GM12878 (cell line): ENCODE data around the gene ELL. TPM values are rescaled to one million over a fixed set of nuclear protein-coding genes. Genes with fewer than 3 reads are reported as not detected.
A peak's percentile ranks its signal among the peaks of the same experiment; 100 is the strongest.

Experiments
- ATAC-seq: fragments of 200-7000 bp; cut with Tn5 transposase; 3 replicates; pipeline ENCODE4 v1.9.1; 2020; ENCODE audit warnings: mild to moderate bottlenecking, moderate library complexity
- BruUV-seq: library from RNA; stranded (reverse); fragments of 400-500 nt; replicated peaks from 2 replicates; lab custom pipeline; 2021; lab: Mats Ljungman, UMichigan
- CTCF ChIA-PET: fragments of 300-600 bp; sonication (Branson Sonifier 250); formaldehyde crosslinking; extraction: SDS; loops from one replicate; lab custom pipeline; 2021; ENCODE audit warnings: inconsistent platforms; lab: Yijun Ruan, JAX
- POLR2A ChIA-PET: fragments of 350-600 bp; formaldehyde crosslinking; extraction: SDS; loops from one replicate; lab custom pipeline; 2021; ENCODE audit warnings: inconsistent platforms; lab: Charles Lee
- RAD21 ChIA-PET: fragments of 300-600 bp; sonication (Branson Sonifier 250); formaldehyde crosslinking; loops from one replicate; lab custom pipeline; 2023; ENCODE audit warnings: antibody characterized with exemption; ENCODE audit not compliant: unreplicated experiment; lab: Charles Lee
- SMC1A ChIA-PET: fragments of 300-600 bp; sonication (Branson Sonifier 250); formaldehyde crosslinking; loops from one replicate; lab custom pipeline; 2023; ENCODE audit not compliant: unreplicated experiment, uncharacterized antibody; lab: Charles Lee
- DNase-seq: peaks from one replicate; pipeline ENCODE4 v3.0.0-alpha.2; 2011; ENCODE audit warnings: low read depth, low spot score
- FAIRE-seq: peaks from 3 replicates; lab custom pipeline; 2011; peaks lifted over from hg19 to GRCh38; lab: Jason Lieb, UNC
- H2AFZ ChIP-seq: 2 replicates; pipeline ENCODE4 v1.6.0; 2011; ENCODE audit warnings: low read depth, low read length, control low read depth; ENCODE audit not compliant: control insufficient read depth
- H3K27ac ChIP-seq: 2 replicates; pipeline ENCODE4 v1.5.1; 2011; ENCODE audit warnings: control low read depth; ENCODE audit not compliant: control insufficient read depth, insufficient read depth
- H3K27me3 ChIP-seq, 2 experiments: replicated peaks in 1 of 2; 2 replicates each; pipeline versions ENCODE4 v1.6.0 to v1.6.1; 2011; ENCODE audit warnings: low read length in 1 of 2; ENCODE audit not compliant: control insufficient read depth in 2 of 2, insufficient read depth in 2 of 2
- H3K36me3 ChIP-seq, 2 experiments: 2 replicates each; pipeline ENCODE4 v1.5.1; 2011; ENCODE audit warnings: low read length in 1 of 2; ENCODE audit not compliant: control insufficient read depth in 2 of 2, insufficient read depth in 2 of 2
- H3K4me1 ChIP-seq: 2 replicates; pipeline ENCODE4 v1.6.1; 2011; ENCODE audit warnings: mild to moderate bottlenecking, low read length, moderate library complexity, mixed read lengths; ENCODE audit not compliant: control insufficient read depth, insufficient read depth
- H3K4me2 ChIP-seq: 2 replicates; pipeline ENCODE4 v1.6.0; 2011; ENCODE audit warnings: control low read depth; ENCODE audit not compliant: control insufficient read depth, insufficient read depth
- H3K4me3 ChIP-seq: fragments of 200-600 bp; sonication (generic); 2 replicates; pipeline ENCODE4 v1.5.1; 2016
- H3K79me2 ChIP-seq: 2 replicates; pipeline ENCODE4 v1.6.0; 2011; ENCODE audit warnings: low read length; ENCODE audit not compliant: control insufficient read depth, insufficient read depth
- H3K9ac ChIP-seq: 2 replicates; pipeline ENCODE4 v1.8.0; 2011; ENCODE audit warnings: low read length, control low read depth, mixed read lengths; ENCODE audit not compliant: control insufficient read depth, insufficient read depth
- H3K9me3 ChIP-seq: replicated peaks from 3 replicates; pipeline ENCODE4 v1.5.1; 2011; ENCODE audit warnings: mild to moderate bottlenecking, low read length; ENCODE audit not compliant: control insufficient read depth, insufficient read depth
- H4K20me1 ChIP-seq: 2 replicates; pipeline ENCODE4 v1.6.0; 2011; ENCODE audit not compliant: control insufficient read depth, insufficient read depth
- CBX3 ChIP-seq: fragments of 200-600 bp; sonication (generic); IDR thresholded peaks from 2 replicates; pipeline ENCODE4 v1.6.1; 2016; ENCODE audit warnings: low read depth, borderline replicate concordance
- CBX5 ChIP-seq: sonication (generic); IDR thresholded peaks from 2 replicates; pipeline ENCODE4 v1.6.1; 2016; ENCODE audit warnings: low read depth, moderate library complexity, mild to moderate bottlenecking, inconsistent platforms
- CEBPB ChIP-seq, 2 experiments: fragments of 150-350 bp in 1 of 2; IDR thresholded peaks; 2 replicates each; pipeline ENCODE4 v1.6.1; 2012 to 2014; ENCODE audit warnings: low read depth in 2 of 2, low read length in 2 of 2, borderline replicate concordance in 1 of 2, inconsistent platforms in 1 of 2
- CHD4 ChIP-seq: fragments of 200-600 bp; sonication (generic); IDR thresholded peaks from 2 replicates; pipeline ENCODE4 v1.6.1; 2016; ENCODE audit warnings: mild to moderate bottlenecking
- DPF2 ChIP-seq: fragments of 450-650 bp; IDR thresholded peaks from 2 replicates; pipeline ENCODE4 v1.6.1; 2017; ENCODE audit warnings: mild to moderate bottlenecking
- EED ChIP-seq: sonication (generic); IDR thresholded peaks from 2 replicates; pipeline ENCODE4 v1.6.1; 2016; ENCODE audit warnings: antibody characterized with exemption, low read depth
- EGR1 ChIP-seq, 2 experiments: IDR thresholded peaks; 1 replicate in 1 of 2; 2 replicates in 1 of 2; pipeline ENCODE4 v1.6.1; 2011 to 2012; ENCODE audit warnings: low read depth in 2 of 2, low read length in 2 of 2, borderline replicate concordance in 1 of 2, mild to moderate bottlenecking in 1 of 2, moderate library complexity in 1 of 2
- IKZF1 ChIP-seq: fragments of 450-650 bp; conservative IDR thresholded peaks from 2 replicates; pipeline ENCODE4 v1.6.1; 2017; ENCODE audit warnings: antibody characterized with exemption, mild to moderate bottlenecking
- IKZF2 ChIP-seq, 2 experiments: fragments of 450-650 bp; IDR thresholded peaks; 2 replicates each; pipeline ENCODE4 v1.6.1; 2017; ENCODE audit warnings: mild to moderate bottlenecking in 2 of 2, moderate library complexity in 2 of 2
- MTA2 ChIP-seq: fragments of 450-650 bp; IDR thresholded peaks from 2 replicates; pipeline ENCODE4 v1.6.1; 2016; ENCODE audit warnings: low read depth, mild to moderate bottlenecking, moderate library complexity
- NFXL1 ChIP-seq: fragments of 450-650 bp; IDR thresholded peaks from 2 replicates; pipeline ENCODE4 v1.6.1; 2017; ENCODE audit warnings: antibody characterized with exemption, mild to moderate bottlenecking, borderline replicate concordance
- RB1 ChIP-seq: fragments of 450-650 bp; formaldehyde crosslinking; IDR thresholded peaks from 2 replicates; pipeline ENCODE4 v1.6.1; 2017; ENCODE audit warnings: mild to moderate bottlenecking, borderline replicate concordance
- RELA ChIP-seq: fragments of 450-650 bp; IDR thresholded peaks from 2 replicates; pipeline ENCODE4 v1.8.0; 2014; ENCODE audit warnings: borderline replicate concordance; ENCODE audit not compliant: partially characterized antibody
- RELB ChIP-seq: fragments of 450-650 bp; IDR thresholded peaks from 2 replicates; pipeline ENCODE4 v1.6.1; 2017; ENCODE audit warnings: low read depth, mild to moderate bottlenecking, moderate library complexity
- SP1 ChIP-seq: IDR thresholded peaks from one replicate; pipeline ENCODE4 v1.6.1; 2011; ENCODE audit warnings: low read depth, low read length
- SPI1 ChIP-seq: IDR thresholded peaks from 2 replicates; pipeline ENCODE4 v1.6.1; 2011; ENCODE audit warnings: low read depth, mild to moderate bottlenecking, low read length, moderate library complexity, borderline replicate concordance; ENCODE audit not compliant: insufficient read depth
- STAT3 ChIP-seq: IDR thresholded peaks from 2 replicates; pipeline ENCODE4 v1.6.1; 2011; ENCODE audit warnings: low read depth, low read length, improper control_type of control experiment
- ZNF687 ChIP-seq: fragments of 450-650 bp; IDR thresholded peaks from 2 replicates; pipeline ENCODE4 v1.6.1; 2017; ENCODE audit warnings: mild to moderate bottlenecking, moderate library complexity
- whole genome bisulfite sequencing: methylation state at CpG from one replicate; pipeline ENCODE4 v1.1.6; 2016; ENCODE audit warnings: low lambda C conversion rate; ENCODE audit not compliant: insufficient replicate concordance, insufficient coverage; ENCODE audit errors: missing lambda C conversion rate; 5-methylcytosine and 5-hydroxymethylcytosine counted together
- in situ Hi-C: fragments of 300-500 bp; cut with MboI; formaldehyde crosslinking; loops from 9 replicates; pipeline ENCODE4 v1.14.3; 2018; ENCODE audit warnings: mixed read lengths
- intact Hi-C: fragments of 100-400 bp; cut with micrococcal nuclease; formaldehyde crosslinking; loops from one replicate; pipeline ENCODE4 v1.14.2; 2022; ENCODE audit not compliant: unreplicated experiment
- polyA plus RNA-seq, 11 experiments: library from polyadenylated mRNA; depleted of rRNA in 4 of 11; unstranded in 6 of 11; stranded (reverse) in 5 of 11; fragments of >200 nt; fragmentation: Nextera tagmentation in 4 of 11; fragmentation: Illumina TruSeq in 1 of 11; extraction: Ambion mirVana in 4 of 11; extraction: Trizol in 1 of 11; gene quantifications; 1 replicate in 1 of 11; 2 replicates in 10 of 11; pipeline versions ENCODE4 v1.2.1 to v1.2.3, GENCODE V29; 2011 to 2016; ENCODE audit warnings: inconsistent platforms in 2 of 11, missing spikeins in 2 of 11, low read depth in 1 of 11
- total RNA-seq, 4 experiments: library from RNA; depleted of rRNA in 3 of 4; stranded (reverse); fragments of >200 nt in 3 of 4; fragmentation: Illumina TruSeq in 1 of 4; extraction: Trizol in 1 of 4; gene quantifications; 2 replicates each; pipeline versions ENCODE4 v1.2.1 to v1.2.3, GENCODE V29; 2013 to 2021

ELL gene
- total and polyA plus RNA-seq, 10 of the 15 experiments (the other 5 are each of a cell fraction or from before 2014, with no cell fraction given), result 0.91 to 25.0 (median 9.1) TPM

GRCh38 chr19:18415178-18415867 is 106.5 kb downstream of the ELL start:
- Histone ChIP-seq H3K27me3 (no peaks in the 10 kb centered on the region), H3K4me1 (peaks cover 47% of the 10 kb centered on the region), H3K36me3 (no peaks in the 10 kb centered on the region), H3K9ac (peak overlapping the region; percentile 51), H3K27ac (peak overlapping the region; percentile 53), H4K20me1 (no peaks in the 10 kb centered on the region), H3K4me2 (peak overlapping the region; percentile 56), H3K79me2 (peaks cover 12% of the 10 kb centered on the region), H2AFZ (peak overlapping the region; percentile 59), H3K4me3 (peak overlapping the region; percentile 59; the same call in 1 of the 2 replicates), H3K9me3 (no peaks in the 10 kb centered on the region)
- SMC1A ChIA-PET, result interaction anchor here (0.8 to 6.6 kb wide), 13 partner anchors 13 to 136 kb away, joined by 3 to 60 read pairs (median 4); partner anchors contain the start of gene LSM4
- WGBS, result 25% methylated on average over 24 of the region's 25 CpGs
- no peak for DNase-seq
- CTCF ChIA-PET, result interaction anchor here (1.0 to 8.8 kb wide), 15 partner anchors 14 to 255 kb away, joined by 3 to 88 read pairs (median 6); partner anchors contain the start of genes GDF15 and JUND
- RAD21 ChIA-PET, result interaction anchor here (1.0 to 6.5 kb wide), 12 partner anchors 13 to 302 kb away, joined by 3 to 63 read pairs (median 4); partner anchors contain the start of gene GDF15
- intact Hi-C loops (loop anchor here (10.0 kb wide), 1 partner anchor 211 kb away; the partner anchor contains the start of gene RAB3A), in situ Hi-C loops (no loop called here)
- FAIRE-seq, result peak; percentile 71
- ATAC-seq, result no peak
- no TSS peak for BruUV-seq
- no peak for TF ChIP-seq CBX3
- no peak for TF ChIP-seq CEBPB (IDR thresholded peaks at IDR 0.05; ENCODE audit: borderline replicate concordance in 1 of 2, low read depth in 2 of 2, low read length in 2 of 2)
- no peak for TF ChIP-seq SP1
- TF ChIP-seq EED, result peak; percentile 77; the same call in 1 of the 2 replicates
- no peak for TF ChIP-seq RELA
- no peak for TF ChIP-seq CBX5
- TF ChIP-seq EGR1 (IDR thresholded peaks at IDR 0.05; ENCODE audit: borderline replicate concordance in 1 of 2, low read depth in 2 of 2, low read length in 2 of 2), result peak in 1 of 2 experiments; percentile 85; a peak in 2 of 3 replicates
- TF ChIP-seq SPI1, result 0 out of 2 replicates have a peak, but pooled peaks have one; percentile 9
- TF ChIP-seq DPF2, result peak; percentile 58; the same call in 1 of the 2 replicates
- TF ChIP-seq RB1, result no peak
- peak; percentile 51 to 63; a peak in 3 of 4 replicates for TF ChIP-seq IKZF2 (IDR thresholded peaks at IDR 0.05)
- TF ChIP-seq RELB, result 0 out of 2 replicates have a peak, but pooled peaks have one; percentile 12
- TF ChIP-seq MTA2, result 0 out of 2 replicates have a peak, but pooled peaks have one; percentile 8
- TF ChIP-seq IKZF1, result peak; percentile 68
- TF ChIP-seq ZNF687, result peak; percentile 48
- peak; percentile 96 for TF ChIP-seq NFXL1
- 0 out of 2 replicates have a peak, but pooled peaks have one; percentile 72 for TF ChIP-seq CHD4
- no peak for TF ChIP-seq STAT3
- POLR2A ChIA-PET, result interaction anchor here (0.6 to 2.0 kb wide), 5 partner anchors 33 to 324 kb away, joined by 3 to 26 read pairs (median 3); partner anchors contain the start of gene JUND
